Stimulated activated CD4-positive, alpha-beta T cell treated with anti-CD3 and anti-CD28 coated beads, Interleukin-12 subunit alpha, Interleukin-12 subunit beta, amount 100 ng/mL, for 48 hours (primary cell): ENCODE measurements around the gene SPOUT1.
"Not testable (repeated sequence)": the region's sequence is repeated elsewhere in the genome, so short reads cannot be mapped to it uniquely, and the experiment has no call there.

Experiments used
- DNase-seq, 3 donors: peaks; one replicate each; pipeline ENCODE4 v3.0.0-alpha.2; 2020; ENCODE audit warnings: low read depth in 2 of 3, low spot score in 1 of 3

The SPOUT1 gene, protein sequence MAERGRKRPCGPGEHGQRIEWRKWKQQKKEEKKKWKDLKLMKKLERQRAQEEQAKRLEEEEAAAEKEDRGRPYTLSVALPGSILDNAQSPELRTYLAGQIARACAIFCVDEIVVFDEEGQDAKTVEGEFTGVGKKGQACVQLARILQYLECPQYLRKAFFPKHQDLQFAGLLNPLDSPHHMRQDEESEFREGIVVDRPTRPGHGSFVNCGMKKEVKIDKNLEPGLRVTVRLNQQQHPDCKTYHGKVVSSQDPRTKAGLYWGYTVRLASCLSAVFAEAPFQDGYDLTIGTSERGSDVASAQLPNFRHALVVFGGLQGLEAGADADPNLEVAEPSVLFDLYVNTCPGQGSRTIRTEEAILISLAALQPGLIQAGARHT

DNA sequence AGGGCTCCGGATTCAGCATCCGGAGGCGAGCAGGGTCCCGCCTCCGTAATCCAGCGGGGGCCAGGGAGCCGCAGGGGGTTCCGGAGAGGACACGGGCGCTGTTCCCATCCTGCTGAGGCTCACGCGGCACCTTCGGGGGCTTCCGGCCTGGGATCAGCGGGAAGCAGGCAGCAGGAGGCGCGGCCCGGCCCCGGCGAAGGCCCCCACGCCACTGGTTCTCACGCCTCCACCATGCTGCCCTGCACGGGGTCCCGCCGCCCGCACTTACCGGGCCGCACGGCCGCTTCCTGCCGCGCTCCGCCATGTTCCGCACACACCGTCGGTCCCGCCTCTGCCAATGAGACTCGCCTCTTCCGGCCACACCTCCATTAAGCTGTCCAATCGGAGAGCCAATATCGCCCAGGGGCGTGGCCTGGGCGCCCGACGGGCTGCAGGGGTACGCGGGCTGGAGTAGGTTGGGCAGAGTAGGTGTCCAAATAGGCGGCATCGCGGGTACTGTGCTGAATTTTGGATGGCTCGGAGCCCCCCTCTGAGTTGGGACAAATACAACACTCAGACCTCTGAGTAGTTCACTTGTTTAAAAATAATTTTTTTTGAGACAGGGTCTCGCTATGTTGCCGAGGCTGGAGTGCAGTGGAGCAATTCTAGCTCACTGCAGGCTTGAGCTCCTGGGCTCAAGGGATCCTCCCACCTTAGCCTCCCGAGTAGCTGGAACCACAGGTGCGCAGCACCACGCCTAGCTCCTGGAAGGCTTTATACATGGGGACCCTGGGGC lies at the start of gene SPOUT1:
SPOUT1 (minus strand) TSS at position 318 of the 775 bp plus-strand sequence; CDS start at position 304, 14 bp downstream.
- DNase-seq = peak; percentile 88 to 93 (median 92)

- DNase-seq = no peak
Observed at GRCh38 chr9:128877852-128878251, 48.3 kb upstream of the SPOUT1 start.

DNA sequence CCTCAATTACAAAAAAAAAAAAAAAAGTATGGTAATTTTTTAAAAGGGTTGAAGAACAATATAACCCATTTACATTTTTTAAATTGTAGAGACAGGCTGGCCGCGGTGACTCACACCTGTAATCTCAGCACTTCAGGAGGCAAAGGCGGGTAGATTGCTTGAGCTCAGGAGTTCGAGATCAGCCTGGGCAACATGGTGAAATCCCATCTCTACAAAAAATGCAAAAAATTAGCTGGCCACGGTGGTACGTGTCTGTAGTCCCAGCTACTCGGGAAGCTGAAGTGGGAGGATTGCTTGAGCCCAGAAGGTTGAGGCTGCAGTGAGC lies 41.3 kb upstream of the SPOUT1 start:
- DNase-seq = not testable (repeated sequence)

DNA sequence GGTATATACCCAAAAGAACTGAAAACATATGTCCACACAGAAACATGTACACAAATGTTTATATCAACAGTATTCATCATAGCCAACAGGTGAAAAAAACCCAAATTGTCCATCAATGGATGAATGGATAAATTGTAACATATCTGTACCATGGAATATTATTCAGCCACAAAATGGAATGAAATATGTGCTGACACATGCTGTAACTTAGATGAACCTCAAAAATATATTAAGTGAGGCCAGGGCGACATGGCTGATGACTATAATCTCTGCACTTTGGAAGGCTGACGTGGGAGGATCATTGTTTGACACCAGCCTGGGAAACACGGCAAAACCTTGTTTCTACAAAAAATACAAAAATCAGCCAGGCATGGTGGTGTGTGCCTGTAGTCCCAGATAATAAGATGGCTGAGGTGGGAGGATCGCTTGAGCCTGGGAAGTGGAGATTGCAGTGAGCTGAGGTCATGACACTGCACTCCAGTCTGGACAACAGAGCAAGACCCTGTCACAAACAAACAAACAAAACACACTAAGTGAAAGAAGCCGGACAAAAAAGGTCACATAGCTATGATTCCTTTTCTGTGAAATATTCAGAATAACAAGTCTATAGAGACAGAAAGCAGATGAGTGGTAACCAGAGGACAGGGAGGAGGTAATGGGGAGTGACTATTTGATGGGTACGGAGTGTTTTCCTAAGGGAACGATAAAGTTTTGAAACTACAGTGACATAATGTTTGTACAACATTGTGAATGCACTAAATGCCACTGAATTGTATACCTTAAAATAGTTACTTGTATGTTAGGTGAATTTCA lies 40.7 kb upstream of the SPOUT1 start:
- no peak for DNase-seq

DNA sequence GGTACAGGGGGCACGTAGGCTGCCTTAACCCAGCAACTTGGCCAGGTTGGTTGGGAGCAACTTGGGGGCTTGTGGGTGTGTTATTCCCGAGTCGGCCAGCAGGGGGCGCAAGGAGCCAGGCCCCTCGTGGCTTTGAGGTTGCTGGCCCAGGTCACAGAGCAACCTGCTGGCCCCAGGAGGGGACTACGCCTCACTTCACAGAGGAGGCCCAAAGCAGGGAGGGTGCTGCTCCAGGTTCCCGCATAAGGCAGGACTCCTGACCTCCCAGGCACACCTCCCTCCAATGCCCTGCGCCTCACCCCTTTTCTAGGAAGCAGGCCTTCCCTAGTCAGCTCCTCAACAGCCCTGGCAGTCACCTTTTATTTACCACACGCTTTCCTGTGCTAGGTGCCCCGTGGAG lies 34.1 kb upstream of the SPOUT1 start:
- peak; percentile 75 to 92 (median 78) for DNase-seq

DNA sequence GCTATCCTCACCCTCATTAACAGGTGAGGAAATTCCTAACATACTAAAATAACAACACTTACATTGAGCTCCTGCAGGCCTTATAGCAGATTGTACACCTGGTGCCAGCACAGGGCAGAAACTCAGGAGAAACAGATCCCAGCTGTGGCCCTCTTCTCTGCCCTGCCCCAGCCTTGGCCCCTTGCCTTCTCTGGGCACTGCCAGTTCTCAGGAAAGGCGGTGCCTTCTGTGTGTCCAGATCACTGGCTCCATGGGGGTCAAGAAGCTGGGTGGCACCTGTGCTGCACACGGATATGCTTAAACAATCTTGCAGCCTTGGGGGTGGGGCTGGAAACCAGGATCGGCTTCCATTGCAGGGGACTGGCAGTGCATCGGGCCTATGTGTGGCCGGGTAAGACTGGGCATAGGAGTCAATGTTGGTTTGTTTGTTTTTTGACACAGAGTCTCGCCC lies 32.8 kb upstream of the SPOUT1 start:
- no peak for DNase-seq

DNA sequence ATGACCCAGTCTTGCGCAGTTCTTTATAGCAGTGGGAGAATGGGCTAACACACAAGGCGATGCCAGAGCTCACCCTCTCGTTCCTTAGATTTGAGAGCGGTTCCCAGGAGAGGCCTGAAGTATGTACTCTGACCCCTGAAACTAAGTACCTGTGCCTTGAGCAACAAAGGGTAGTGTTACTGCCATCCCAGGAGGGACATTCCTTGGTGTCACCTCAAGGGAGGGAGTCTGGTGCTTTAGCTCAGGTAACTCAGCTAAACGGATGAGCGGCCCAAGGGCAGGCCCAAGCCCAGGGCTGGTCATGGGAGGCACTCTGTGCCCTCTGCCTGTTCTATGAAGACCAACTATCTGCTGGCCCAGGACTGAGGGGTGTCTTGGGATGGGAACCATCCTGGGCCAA lies 31.9 kb upstream of the SPOUT1 start:
- DNase-seq = no peak

DNA sequence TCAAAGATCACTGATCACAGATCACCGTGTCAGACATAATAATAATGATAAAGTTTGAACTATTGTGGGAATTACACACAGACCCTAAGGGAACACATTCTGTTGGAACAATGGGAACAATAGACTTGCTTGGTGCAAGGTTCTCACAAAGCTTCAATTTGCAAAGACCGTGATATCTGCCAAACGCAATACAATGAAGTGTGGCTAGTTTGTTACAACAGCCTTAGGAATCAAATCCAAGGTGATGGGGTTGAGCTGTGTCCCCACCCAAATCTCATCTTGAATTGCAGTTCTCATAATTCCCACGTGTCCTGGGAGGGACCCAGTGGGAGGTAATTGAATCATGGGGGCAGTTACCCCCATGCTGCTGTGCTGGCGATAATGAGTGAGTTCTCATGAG lies 31.3 kb upstream of the SPOUT1 start:
- no peak for DNase-seq

DNA sequence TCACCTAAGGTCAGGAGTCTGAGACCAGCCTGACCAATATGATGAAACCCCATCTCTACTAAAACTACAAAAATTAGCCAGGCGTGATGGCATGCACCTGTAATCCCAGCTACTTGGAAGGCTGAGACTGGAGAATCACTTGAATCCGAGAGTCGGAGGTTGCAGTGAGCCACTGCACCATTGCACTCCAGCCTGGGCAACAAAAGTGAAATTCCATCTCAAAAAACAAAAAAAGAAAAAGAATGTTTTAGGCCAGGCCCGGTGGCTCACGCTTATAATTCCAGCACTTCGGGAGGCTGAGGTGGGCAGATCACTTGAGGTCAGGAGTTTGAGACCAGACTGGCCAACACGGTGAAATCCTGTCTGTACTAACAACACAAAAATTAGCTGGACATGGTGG lies 28.9 kb upstream of the SPOUT1 start:
- not testable (repeated sequence) for DNase-seq

DNA sequence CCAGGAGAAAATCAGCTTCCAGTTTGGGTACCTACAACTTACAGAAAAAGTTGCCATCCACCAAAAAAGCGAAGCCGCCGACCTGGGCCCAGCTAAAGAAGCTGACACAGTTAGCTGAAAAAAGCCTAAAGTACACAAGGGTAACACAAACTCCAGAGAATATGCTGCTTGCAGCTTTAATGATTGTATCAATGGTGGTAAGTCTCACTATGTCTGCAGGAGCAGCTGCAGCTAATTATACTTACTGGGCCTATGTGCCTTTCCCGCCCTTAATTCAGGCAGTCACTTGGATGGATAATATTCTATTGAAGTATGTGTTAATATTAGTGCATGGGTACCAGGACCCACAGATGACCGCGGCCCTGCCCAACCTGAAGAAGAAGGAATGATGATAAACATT lies 24.9 kb upstream of the SPOUT1 start:
- not testable (repeated sequence) for DNase-seq

GRCh38 chr9:128852646-128853045 lies 23.1 kb upstream of the SPOUT1 start:
- not testable (repeated sequence) for DNase-seq

DNA sequence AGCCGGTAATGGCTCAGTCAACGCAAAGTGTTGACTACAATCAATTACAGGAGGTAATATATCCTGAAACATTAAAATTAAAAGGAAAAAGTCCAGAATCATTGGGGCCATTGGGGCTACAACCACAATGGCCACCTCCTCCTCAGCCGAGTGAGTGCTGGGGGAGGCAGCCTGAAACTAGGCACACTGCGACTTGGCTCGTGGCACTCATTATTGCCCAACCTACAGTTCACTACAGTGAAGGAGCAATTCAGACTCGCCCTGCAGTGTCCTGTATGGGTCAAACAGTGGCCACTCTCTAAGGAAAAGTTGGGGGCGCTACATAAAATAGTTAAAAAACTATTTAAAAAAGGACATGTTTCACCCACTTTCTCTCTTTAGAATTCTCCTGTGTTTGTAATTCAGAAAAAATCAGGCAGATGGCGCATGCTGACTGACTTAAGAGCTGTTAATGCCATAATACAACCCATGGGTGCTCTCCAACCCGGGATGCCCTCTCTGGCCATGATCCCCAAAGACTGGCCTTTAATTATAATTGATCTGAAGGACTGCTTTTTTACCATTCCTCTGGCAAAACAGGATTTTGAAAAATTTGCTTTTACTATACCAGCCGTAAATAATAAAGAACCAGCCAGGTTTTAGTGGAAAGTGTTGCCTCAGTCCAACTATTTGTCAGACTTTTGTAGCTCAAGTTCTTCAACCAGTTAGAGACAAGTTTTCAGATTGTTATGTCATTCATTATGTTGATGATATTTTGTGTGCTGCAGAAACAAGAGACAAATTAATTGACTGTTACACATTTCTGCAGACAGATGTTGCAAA lies 22.4 kb upstream of the SPOUT1 start:
- DNase-seq = peak in 1 of 3 donors; percentile 20

GRCh38 chr9:128851024-128851423 lies 21.4 kb upstream of the SPOUT1 start:
- not testable (repeated sequence) for DNase-seq

GRCh38 chr9:128847803-128848202 lies 18.2 kb upstream of the SPOUT1 start:
- no peak for DNase-seq

GRCh38 chr9:128846680-128847030 lies 17.1 kb upstream of the SPOUT1 start:
- DNase-seq = no peak

DNA sequence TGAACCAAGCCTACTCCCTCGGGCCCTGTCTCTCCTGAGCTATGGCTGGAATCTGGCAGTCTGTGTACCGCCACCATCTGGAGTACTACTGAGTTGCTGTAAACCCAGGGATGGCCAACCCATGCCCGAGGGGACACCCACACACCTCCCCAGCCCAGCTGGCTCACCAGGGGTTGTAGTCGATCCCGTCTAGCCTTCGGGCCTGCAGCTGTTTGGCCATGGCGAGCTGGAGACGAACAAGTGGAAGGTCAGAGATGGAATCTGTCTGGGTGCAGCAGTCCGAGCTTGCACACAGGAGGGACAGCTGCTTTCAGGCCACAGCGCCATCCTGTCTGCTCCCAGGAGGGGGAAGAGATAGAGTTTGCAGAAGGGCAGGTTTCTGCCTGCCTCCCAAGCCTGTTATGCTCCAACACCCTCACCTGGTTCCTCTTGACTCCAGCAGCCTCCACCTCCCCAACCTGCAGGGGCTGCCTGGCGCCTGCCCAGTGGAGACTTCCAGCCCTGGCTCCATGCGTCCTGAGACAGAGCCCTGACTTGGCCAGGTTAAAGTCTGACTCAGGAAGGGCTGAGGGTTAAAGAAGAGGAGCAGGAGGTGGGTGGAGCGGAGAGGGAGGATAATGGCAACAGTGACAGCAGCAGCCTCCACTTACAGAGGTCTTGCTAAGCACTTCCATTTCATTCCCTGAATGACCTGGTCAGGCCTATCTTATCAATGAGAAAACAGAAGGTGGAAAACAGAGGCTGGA lies 15.8 kb upstream of the SPOUT1 start:
- DNase-seq = no peak

DNA sequence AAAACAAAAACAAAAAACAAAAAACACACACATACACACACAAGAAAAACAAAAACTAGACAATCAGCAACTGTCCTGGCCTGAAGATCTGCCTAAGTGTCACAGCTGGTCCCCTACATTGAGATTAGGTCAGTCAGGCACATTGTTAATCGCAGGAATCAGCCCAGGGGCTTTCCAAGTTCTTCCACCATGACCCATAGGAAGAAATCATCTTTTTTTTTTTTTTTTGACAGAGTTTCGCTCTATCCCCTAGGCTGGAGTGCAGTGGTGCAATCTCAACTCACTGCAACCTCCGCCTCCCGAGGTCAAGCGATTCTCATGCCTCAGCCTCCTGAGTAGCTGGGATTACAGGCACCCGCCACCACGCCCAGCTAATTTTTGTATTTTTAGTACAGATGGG lies 13.6 kb upstream of the SPOUT1 start:
- DNase-seq = not testable (repeated sequence)

GRCh38 chr9:128841694-128842492 lies 12.3 kb upstream of the SPOUT1 start:
- DNase-seq = no peak

GRCh38 chr9:128840524-128840923 lies 10.9 kb upstream of the SPOUT1 start:
- DNase-seq = no peak
